Neuronal stem cell (in vitro differentiated cells): ENCODE measurements around the gene IL18.
"Not testable (repeated sequence)": the region's sequence is repeated elsewhere in the genome, so short reads cannot be mapped to it uniquely, and the experiment has no call there.

Source experiments
- DNase-seq: peaks from one replicate; pipeline ENCODE4 v3.0.0-alpha.2; 2013; ENCODE audit warnings: low spot score
- H2AFZ ChIP-seq: one replicate; pipeline ENCODE4 v1.6.1; 2013; ENCODE audit warnings: mild to moderate bottlenecking, low read length, inconsistent platforms
- H2AK5ac ChIP-seq: 2 replicates; pipeline ENCODE4 v1.6.1; 2013; ENCODE audit warnings: low read depth, mild to moderate bottlenecking, inconsistent platforms, low read length, moderate library complexity, mixed read lengths
- H2BK120ac ChIP-seq: 2 replicates; pipeline ENCODE4 v1.6.1; 2013; ENCODE audit warnings: low read depth, mild to moderate bottlenecking, inconsistent platforms, low read length, moderate library complexity, mixed read lengths
- H2BK12ac ChIP-seq: one replicate; pipeline ENCODE4 v1.6.1; 2013; ENCODE audit warnings: low read length, inconsistent platforms
- H2BK15ac ChIP-seq: 2 replicates; pipeline ENCODE4 v1.6.1; 2013; ENCODE audit warnings: mild to moderate bottlenecking, low read length, inconsistent platforms, mixed read lengths
- H2BK5ac ChIP-seq: one replicate; pipeline ENCODE4 v1.6.1; 2013; ENCODE audit warnings: inconsistent platforms, mild to moderate bottlenecking, low read length, moderate library complexity
- H3K14ac ChIP-seq: one replicate; pipeline ENCODE4 v1.6.1; 2013; ENCODE audit warnings: low read length, inconsistent platforms
- H3K18ac ChIP-seq: 2 replicates; pipeline ENCODE4 v1.6.1; 2013; ENCODE audit warnings: low read length, inconsistent platforms
- H3K23ac ChIP-seq: 2 replicates; pipeline ENCODE4 v1.6.1; 2013; ENCODE audit warnings: low read depth, mild to moderate bottlenecking, mixed read lengths, low read length, inconsistent platforms; ENCODE audit not compliant: poor library complexity
- H3K27ac ChIP-seq: replicated peaks from 3 replicates; pipeline ENCODE4 v1.5.1; 2013; ENCODE audit warnings: low read length, inconsistent platforms
- H3K27me3 ChIP-seq, 3 experiments: 2 replicates each; pipeline ENCODE4 v1.6.1; 2013; ENCODE audit warnings: low read length in 3 of 3, mild to moderate bottlenecking in 2 of 3, inconsistent platforms in 1 of 3, low read depth in 1 of 3, mixed read lengths in 1 of 3, moderate library complexity in 1 of 3; ENCODE audit not compliant: control insufficient read depth in 3 of 3, insufficient read depth in 3 of 3
- H3K36me3 ChIP-seq, 2 donors: replicated peaks in 1 of 2; 2 replicates each; pipeline ENCODE4 v1.6.1; 2013; ENCODE audit warnings: low read length in 2 of 2; ENCODE audit not compliant: control insufficient read depth in 2 of 2, insufficient read depth in 2 of 2
- H3K4ac ChIP-seq: 2 replicates; pipeline ENCODE4 v1.6.1; 2013; ENCODE audit warnings: inconsistent platforms, mild to moderate bottlenecking, low read length, moderate library complexity
- H3K4me1 ChIP-seq, 2 donors: 1 replicate in 1 of 2; 2 replicates in 1 of 2; pipeline ENCODE4 v1.6.1; 2013; ENCODE audit warnings: low read length in 2 of 2, low read depth in 1 of 2; ENCODE audit not compliant: control insufficient read depth in 2 of 2, insufficient read depth in 1 of 2
- H3K4me2 ChIP-seq: one replicate; pipeline ENCODE4 v1.6.1; 2013; ENCODE audit warnings: mild to moderate bottlenecking, low read length, inconsistent platforms; ENCODE audit not compliant: insufficient read depth, poor library complexity, severe bottlenecking
- H3K4me3 ChIP-seq, 2 donors: 2 replicates each; pipeline ENCODE4 v1.5.1; 2013; ENCODE audit warnings: low read length in 2 of 2, mild to moderate bottlenecking in 2 of 2, inconsistent platforms in 1 of 2, moderate library complexity in 1 of 2
- H3K79me1 ChIP-seq: one replicate; pipeline ENCODE4 v1.6.1; 2013; ENCODE audit warnings: low read depth, mild to moderate bottlenecking, inconsistent platforms, low read length, moderate library complexity
- H3K9ac ChIP-seq: one replicate; pipeline ENCODE4 v1.6.1; 2013; ENCODE audit warnings: mild to moderate bottlenecking, low read depth, low read length, inconsistent platforms; ENCODE audit not compliant: poor library complexity
- H3K9me3 ChIP-seq, 2 donors: replicated peaks in 1 of 2; 2 replicates each; pipeline versions ENCODE3 to v1.6.1; 2013; ENCODE audit warnings: low read length in 2 of 2, mild to moderate bottlenecking in 2 of 2, inconsistent platforms in 1 of 2, low read depth in 1 of 2, mixed read lengths in 1 of 2, moderate library complexity in 1 of 2; ENCODE audit not compliant: control insufficient read depth in 2 of 2, insufficient read depth in 1 of 2
- H4K8ac ChIP-seq: one replicate; pipeline ENCODE4 v1.6.1; 2013; ENCODE audit warnings: low read depth, mild to moderate bottlenecking, inconsistent platforms, low read length, moderate library complexity
- H4K91ac ChIP-seq: one replicate; pipeline ENCODE4 v1.6.1; 2013; ENCODE audit warnings: low read length, low read depth, mild to moderate bottlenecking, inconsistent platforms; ENCODE audit not compliant: poor library complexity
- WGBS, 2 donors: extraction: QIAGEN DNeasy Blood & Tissue Kit; methylation state at CpG; one replicate each; pipeline ENCODE4 v1.1.7; 2013; ENCODE audit warnings: missing lambda C conversion rate in 2 of 2, mixed read lengths in 1 of 2; ENCODE audit not compliant: insufficient read length in 2 of 2, insufficient replicate concordance in 1 of 2; ENCODE audit errors: extremely low coverage in 2 of 2; 5-methylcytosine and 5-hydroxymethylcytosine counted together

The IL18 gene

GRCh38 chr11:112166562-112166961 is 2.7 kb upstream of the IL18 start:
- Histone ChIP-seq H3K18ac (no peak overlapping the region), H2AFZ (peak overlapping the region; percentile 48), H3K9me3 (no peaks in the 10 kb centered on the region), H3K4me3 (no peak overlapping the region), H3K4me1 (no peaks in the 10 kb centered on the region), H3K14ac (no peak overlapping the region), H2BK120ac (no peak overlapping the region), H2BK15ac (no peak overlapping the region), H3K79me1 (no peaks in the 10 kb centered on the region), H3K36me3 (no peaks in the 10 kb centered on the region), H3K23ac (no peak overlapping the region), H3K4me2 (no peak overlapping the region), H3K9ac (no peak overlapping the region), H3K27me3 (no peaks in the 10 kb centered on the region), H4K8ac (no peak overlapping the region), H2BK12ac (no peak overlapping the region), H2BK5ac (no peak overlapping the region), H4K91ac (no peak overlapping the region), H2AK5ac (no peak overlapping the region), H3K4ac (no peak overlapping the region), H3K27ac (no peak overlapping the region)
- no CpG with 5 or more reads among the region's 8 CpGs for WGBS, 2 donors
- DNase-seq = no peak

DNA sequence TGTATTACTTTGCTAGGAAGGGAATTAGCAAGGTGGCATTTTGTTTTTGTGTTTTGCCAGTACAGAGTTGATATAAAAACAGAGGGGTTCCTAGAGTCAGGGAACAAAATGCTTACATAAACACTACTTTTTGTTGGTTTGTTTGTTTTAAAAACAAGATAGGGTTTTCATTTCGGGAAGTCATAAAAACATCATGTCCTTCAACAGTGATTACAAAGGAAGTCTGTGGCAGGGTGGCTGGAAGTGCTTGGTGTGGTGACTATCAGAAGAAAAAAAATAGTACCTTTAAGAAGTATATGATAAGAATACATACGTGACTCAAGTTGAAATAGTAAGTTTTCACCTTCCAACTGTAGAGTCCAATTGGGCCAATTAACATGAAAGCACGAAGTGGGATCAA is 1.2 kb upstream of the IL18 start:
- no peak overlapping the region for H3K4me2 ChIP-seq
- H3K14ac ChIP-seq = no peak overlapping the region
- H2BK15ac ChIP-seq = no peak overlapping the region
- H3K18ac ChIP-seq = no peak overlapping the region
- no peak overlapping the region for H4K91ac ChIP-seq
- no peaks in the 10 kb centered on the region for H3K79me1 ChIP-seq
- WGBS, 2 donors = no CpG with 5 or more reads among the region's 3 CpGs
- no peak overlapping the region for H2BK12ac ChIP-seq
- H3K9ac ChIP-seq = no peak overlapping the region
- H3K23ac ChIP-seq = no peak overlapping the region
- no peak overlapping the region for H2BK120ac ChIP-seq
- no peak for DNase-seq
- no peaks in the 10 kb centered on the region for H3K36me3 ChIP-seq
- H2BK5ac ChIP-seq = no peak overlapping the region
- no peak overlapping the region for H3K4me3 ChIP-seq
- no peaks in the 10 kb centered on the region for H3K27me3 ChIP-seq
- no peaks in the 10 kb centered on the region for H3K9me3 ChIP-seq
- H4K8ac ChIP-seq = no peak overlapping the region
- H3K4me1 ChIP-seq = no peaks in the 10 kb centered on the region
- H3K27ac ChIP-seq = no peak overlapping the region
- H2AFZ ChIP-seq = no peak overlapping the region
- H2AK5ac ChIP-seq = no peak overlapping the region
- no peak overlapping the region for H3K4ac ChIP-seq

- Histone ChIP-seq H2AK5ac (no peak overlapping the region), H3K79me1 (no peaks in the 10 kb centered on the region), H3K18ac (no peak overlapping the region), H2BK5ac (no peak overlapping the region), H4K91ac (no peak overlapping the region), H3K14ac (no peak overlapping the region), H3K23ac (no peak overlapping the region), H4K8ac (no peak overlapping the region), H2BK12ac (no peak overlapping the region), H3K9me3 (no peaks in the 10 kb centered on the region), H3K27me3 (no peaks in the 10 kb centered on the region), H2BK120ac (no peak overlapping the region), H3K36me3 (no peaks in the 10 kb centered on the region), H2AFZ (no peak overlapping the region), H3K4me1 (no peaks in the 10 kb centered on the region), H3K4me2 (no peak overlapping the region), H3K4me3 (no peak overlapping the region), H3K9ac (no peak overlapping the region), H2BK15ac (no peak overlapping the region), H3K27ac (no peak overlapping the region), H3K4ac (no peak overlapping the region)
- 100% methylated on average over 1 of the region's 6 CpGs; no CpG with 5 or more reads in 1 of the 2 donors for WGBS, 2 donors
- DNase-seq = no peak
These were observed 940 bp downstream of the IL18 start for GRCh38 chr11:112162761-112163546.

DNA sequence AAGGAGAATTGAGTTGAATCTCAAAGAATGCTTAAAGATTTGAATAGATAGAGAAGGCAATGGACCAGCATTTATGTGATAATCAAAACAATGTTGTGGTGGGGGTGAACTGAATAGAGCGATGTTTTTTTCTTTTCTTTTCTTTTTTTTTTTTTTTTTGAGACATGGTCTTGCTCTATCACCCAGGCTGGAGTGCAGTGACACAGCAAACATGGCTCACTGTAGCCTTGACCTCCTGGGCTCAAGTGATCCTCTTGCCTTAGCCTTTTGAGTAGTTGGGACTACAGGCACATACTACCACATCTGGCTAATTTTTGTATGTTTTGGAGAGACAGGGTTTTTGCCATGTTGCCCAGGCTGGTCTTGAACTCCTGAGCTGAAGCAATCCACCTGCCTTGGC is 1.7 kb downstream of the IL18 start:
- not testable (repeated sequence) for H2AFZ ChIP-seq, H3K18ac ChIP-seq, H3K27ac ChIP-seq, H2BK120ac ChIP-seq, H3K23ac ChIP-seq, H4K91ac ChIP-seq, H3K9ac ChIP-seq, H3K9me3 ChIP-seq, H3K27me3 ChIP-seq, H3K4ac ChIP-seq, H2BK15ac ChIP-seq, H3K14ac ChIP-seq, H3K4me1 ChIP-seq, H4K8ac ChIP-seq, H3K4me2 ChIP-seq, H2AK5ac ChIP-seq, H2BK12ac ChIP-seq, H2BK5ac ChIP-seq, H3K79me1 ChIP-seq, DNase-seq, H3K36me3 ChIP-seq, H3K4me3 ChIP-seq
- WGBS, 2 donors = no CpG with 5 or more reads among the region's 1 CpG
